SK-N-SH treated with all-trans-retinoic acid at 6 μM for 48 hours (cell line): ENCODE results near the gene CPOX.

Experiments
- ATAC-seq: fragments of 200-7000 bp; cut with Tn5 transposase; 3 replicates; pipeline ENCODE4 v1.9.1; 2020; ENCODE audit warnings: mild to moderate bottlenecking, moderate library complexity
- ARNTL ChIP-seq: fragments of 450-650 bp; formaldehyde crosslinking; IDR thresholded peaks from 2 replicates; pipeline ENCODE4 v1.5.0; 2020; ENCODE audit warnings: low read depth, mild to moderate bottlenecking, moderate library complexity, borderline replicate concordance
- BACH2 ChIP-seq: fragments of 250-450 bp; sonication (Bioruptor Pico); IDR thresholded peaks from 2 replicates; pipeline ENCODE4 v1.9.0; 2021; ENCODE audit warnings: mild to moderate bottlenecking, borderline replicate concordance
- CSDC2 ChIP-seq: fragments of 250-450 bp; sonication (Bioruptor Pico); IDR thresholded peaks from 2 replicates; pipeline ENCODE4 v1.5.0; 2020; ENCODE audit warnings: mild to moderate bottlenecking, moderate library complexity
- CSRNP3 ChIP-seq: fragments of 250-450 bp; sonication (Bioruptor Pico); IDR thresholded peaks from 2 replicates; pipeline ENCODE4 v1.5.1; 2021; ENCODE audit warnings: mild to moderate bottlenecking, moderate library complexity
- ESRRG ChIP-seq: fragments of 250-450 bp; sonication (Bioruptor Pico); IDR thresholded peaks from 2 replicates; pipeline ENCODE4 v1.6.1; 2021; ENCODE audit warnings: mild to moderate bottlenecking
- GLIS3 ChIP-seq: fragments of 250-450 bp; sonication (Bioruptor Pico); IDR thresholded peaks from 2 replicates; pipeline ENCODE4 v1.5.0; 2020; ENCODE audit warnings: mild to moderate bottlenecking, moderate library complexity
- ISL1 ChIP-seq: fragments of 250-450 bp; sonication (Bioruptor Pico); IDR thresholded peaks from 2 replicates; pipeline ENCODE4 v2.1.2; 2022; ENCODE audit warnings: mild to moderate bottlenecking, moderate library complexity
- OSR1 ChIP-seq: fragments of 250-450 bp; sonication (Bioruptor Pico); IDR thresholded peaks from 2 replicates; pipeline ENCODE4 v1.8.0; 2022; ENCODE audit warnings: moderate library complexity, mild to moderate bottlenecking, inconsistent platforms
- POU6F1 ChIP-seq: fragments of 250-450 bp; sonication (Bioruptor Pico); IDR thresholded peaks from 2 replicates; pipeline ENCODE4 v1.8.0; 2021; ENCODE audit warnings: low read depth, mild to moderate bottlenecking, moderate library complexity, borderline replicate concordance
- PPARA ChIP-seq: fragments of 250-450 bp; sonication (Bioruptor Pico); IDR thresholded peaks from 2 replicates; pipeline ENCODE4 v1.5.0; 2020; ENCODE audit warnings: mild to moderate bottlenecking, borderline replicate concordance
- RARB ChIP-seq: fragments of 250-450 bp; sonication (Bioruptor Pico); IDR thresholded peaks from 2 replicates; pipeline ENCODE4 v1.8.0; 2021; ENCODE audit warnings: mild to moderate bottlenecking, moderate library complexity
- SNAI2 ChIP-seq: fragments of 250-450 bp; sonication (Bioruptor Pico); IDR thresholded peaks from 2 replicates; pipeline ENCODE4 v1.5.0; 2020; ENCODE audit warnings: mild to moderate bottlenecking, moderate library complexity
- TCF4 ChIP-seq: fragments of 250-450 bp; sonication (Bioruptor Pico); IDR thresholded peaks from 2 replicates; pipeline ENCODE4 v1.8.0; 2021; ENCODE audit warnings: mild to moderate bottlenecking, moderate library complexity, borderline replicate concordance
- TOX ChIP-seq: fragments of 250-450 bp; sonication (Bioruptor Pico); IDR thresholded peaks from 2 replicates; pipeline ENCODE4 v1.8.0; 2021; ENCODE audit warnings: mild to moderate bottlenecking, moderate library complexity, borderline replicate concordance
- ZC3H10 ChIP-seq: fragments of 250-450 bp; sonication (Bioruptor Pico); IDR thresholded peaks from 2 replicates; pipeline ENCODE4 v1.5.1; 2021; ENCODE audit warnings: mild to moderate bottlenecking, moderate library complexity
- ZFP3 ChIP-seq: fragments of 250-450 bp; sonication (Bioruptor Pico); IDR thresholded peaks from 2 replicates; pipeline ENCODE4 v1.5.0; 2020; ENCODE audit warnings: mild to moderate bottlenecking, moderate library complexity
- ZNF565 ChIP-seq: fragments of 450-650 bp; formaldehyde crosslinking; conservative IDR thresholded peaks from 2 replicates; pipeline ENCODE4 v1.5.0; 2020; ENCODE audit warnings: low read depth, mild to moderate bottlenecking, moderate library complexity
- ZNF70 ChIP-seq: fragments of 450-650 bp; formaldehyde crosslinking; IDR thresholded peaks from 2 replicates; pipeline ENCODE4 v1.5.0; 2020; ENCODE audit warnings: mild to moderate bottlenecking, moderate library complexity
- ZNF8 ChIP-seq: fragments of 450-650 bp; formaldehyde crosslinking; IDR thresholded peaks from 2 replicates; pipeline ENCODE4 v1.5.0; 2020; ENCODE audit warnings: mild to moderate bottlenecking, moderate library complexity
- TF ChIP-seq, protein P1 (sequence below): fragments of 250-450 bp; sonication (Bioruptor Pico); IDR thresholded peaks from 2 replicates; pipeline ENCODE4 v1.8.0; 2020; ENCODE audit warnings: mild to moderate bottlenecking, moderate library complexity, borderline replicate concordance
- TF ChIP-seq, protein P2 (sequence below): fragments of 250-450 bp; sonication (Bioruptor Pico); IDR thresholded peaks from 2 replicates; pipeline ENCODE4 v1.5.0; 2020; ENCODE audit warnings: mild to moderate bottlenecking, moderate library complexity
- TF ChIP-seq, protein P3 (sequence below): fragments of 250-450 bp; sonication (Bioruptor Pico); IDR thresholded peaks from 2 replicates; pipeline ENCODE4 v1.5.1; 2020; ENCODE audit warnings: low read depth, mild to moderate bottlenecking, moderate library complexity

CPOX gene

DNA sequence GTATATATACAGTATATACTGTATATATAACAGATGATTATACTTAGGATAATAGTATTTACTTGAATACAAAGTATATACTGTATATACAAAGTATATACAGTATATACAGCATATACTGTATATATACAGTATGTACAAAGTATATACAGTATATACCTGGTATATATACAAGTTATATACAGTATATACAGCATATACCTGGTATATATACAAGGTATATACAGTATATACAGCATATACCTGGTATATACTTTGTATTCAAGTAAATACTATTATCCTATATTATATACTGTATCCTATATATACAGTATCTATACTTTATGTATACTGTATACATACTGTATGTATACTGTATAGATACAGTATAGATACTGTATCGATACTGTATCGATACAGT lies 14.6 kb upstream of the CPOX start:
- TF ChIP-seq CSRNP3: no peak
- TF ChIP-seq CSDC2 (CRISPR knock-in tag): no peak
- TF ChIP-seq ZC3H10: no peak
- no peak for TF ChIP-seq TOX
- TF ChIP-seq POU6F1: no peak
- no peak for TF ChIP-seq TCF4 (CRISPR knock-in tag)
- no peak for TF ChIP-seq ZNF70 (CRISPR knock-in tag)
- no peak for TF ChIP-seq ZNF8
- no peak for TF ChIP-seq GLIS3 (CRISPR knock-in tag)
- no peak for TF ChIP-seq OSR1
- TF ChIP-seq ISL1: no peak
- no peak for TF ChIP-seq ARNTL (CRISPR knock-in tag)
- TF ChIP-seq SNAI2 (CRISPR knock-in tag): no peak
- TF ChIP-seq ZFP3 (CRISPR knock-in tag): no peak
- TF ChIP-seq, all 23 proteins: peak for 0
- ATAC-seq: no peak

GRCh38 chr3:98603580-98603979 lies 10.2 kb upstream of the CPOX start:
- TF ChIP-seq GLIS3 (CRISPR knock-in tag): no peak
- no peak for TF ChIP-seq BACH2 (CRISPR knock-in tag)
- TF ChIP-seq ZNF565 (CRISPR knock-in tag): no peak
- TF ChIP-seq TOX: no peak
- TF ChIP-seq PPARA (CRISPR knock-in tag): no peak
- TF ChIP-seq OSR1: no peak
- TF ChIP-seq, protein P1, sequence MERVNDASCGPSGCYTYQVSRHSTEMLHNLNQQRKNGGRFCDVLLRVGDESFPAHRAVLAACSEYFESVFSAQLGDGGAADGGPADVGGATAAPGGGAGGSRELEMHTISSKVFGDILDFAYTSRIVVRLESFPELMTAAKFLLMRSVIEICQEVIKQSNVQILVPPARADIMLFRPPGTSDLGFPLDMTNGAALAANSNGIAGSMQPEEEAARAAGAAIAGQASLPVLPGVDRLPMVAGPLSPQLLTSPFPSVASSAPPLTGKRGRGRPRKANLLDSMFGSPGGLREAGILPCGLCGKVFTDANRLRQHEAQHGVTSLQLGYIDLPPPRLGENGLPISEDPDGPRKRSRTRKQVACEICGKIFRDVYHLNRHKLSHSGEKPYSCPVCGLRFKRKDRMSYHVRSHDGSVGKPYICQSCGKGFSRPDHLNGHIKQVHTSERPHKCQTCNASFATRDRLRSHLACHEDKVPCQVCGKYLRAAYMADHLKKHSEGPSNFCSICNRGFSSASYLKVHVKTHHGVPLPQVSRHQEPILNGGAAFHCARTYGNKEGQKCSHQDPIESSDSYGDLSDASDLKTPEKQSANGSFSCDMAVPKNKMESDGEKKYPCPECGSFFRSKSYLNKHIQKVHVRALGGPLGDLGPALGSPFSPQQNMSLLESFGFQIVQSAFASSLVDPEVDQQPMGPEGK (CRISPR knock-in tag): no peak
- no peak for ATAC-seq

- peak; percentile 98 for ATAC-seq
- no peak for TF ChIP-seq ZC3H10
- TF ChIP-seq ZFP3 (CRISPR knock-in tag): 0 out of 2 replicates have a peak, but pooled peaks have one; percentile 52
Observed at GRCh38 chr3:98602078-98602678, 8.8 kb upstream of the CPOX start.

DNA sequence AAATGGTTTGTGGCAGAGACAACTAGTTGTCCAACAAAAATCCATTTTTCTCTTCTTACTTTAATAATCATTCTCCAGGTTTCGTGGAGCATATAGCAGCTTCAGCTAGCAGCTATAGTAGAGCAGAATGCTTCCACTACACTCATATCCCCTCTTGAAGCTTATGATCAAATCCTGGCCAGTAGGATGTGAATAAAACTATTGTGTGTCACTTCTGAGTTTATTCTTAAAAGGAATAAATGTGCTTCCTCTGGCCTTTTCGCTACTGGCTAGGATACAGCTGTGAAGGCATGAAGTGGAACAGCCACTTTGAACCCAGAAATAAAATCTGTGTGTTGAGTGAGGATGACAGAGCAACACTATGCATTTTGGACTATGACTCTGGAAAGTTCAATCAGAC lies 7.8 kb upstream of the CPOX start:
- TF ChIP-seq ZNF8 (no peak), TCF4 (CRISPR knock-in tag) (no peak), ESRRG (CRISPR knock-in tag) (no peak), ISL1 (no peak), OSR1 (no peak), RARB (CRISPR knock-in tag) (no peak)
- TF ChIP-seq, protein P2, sequence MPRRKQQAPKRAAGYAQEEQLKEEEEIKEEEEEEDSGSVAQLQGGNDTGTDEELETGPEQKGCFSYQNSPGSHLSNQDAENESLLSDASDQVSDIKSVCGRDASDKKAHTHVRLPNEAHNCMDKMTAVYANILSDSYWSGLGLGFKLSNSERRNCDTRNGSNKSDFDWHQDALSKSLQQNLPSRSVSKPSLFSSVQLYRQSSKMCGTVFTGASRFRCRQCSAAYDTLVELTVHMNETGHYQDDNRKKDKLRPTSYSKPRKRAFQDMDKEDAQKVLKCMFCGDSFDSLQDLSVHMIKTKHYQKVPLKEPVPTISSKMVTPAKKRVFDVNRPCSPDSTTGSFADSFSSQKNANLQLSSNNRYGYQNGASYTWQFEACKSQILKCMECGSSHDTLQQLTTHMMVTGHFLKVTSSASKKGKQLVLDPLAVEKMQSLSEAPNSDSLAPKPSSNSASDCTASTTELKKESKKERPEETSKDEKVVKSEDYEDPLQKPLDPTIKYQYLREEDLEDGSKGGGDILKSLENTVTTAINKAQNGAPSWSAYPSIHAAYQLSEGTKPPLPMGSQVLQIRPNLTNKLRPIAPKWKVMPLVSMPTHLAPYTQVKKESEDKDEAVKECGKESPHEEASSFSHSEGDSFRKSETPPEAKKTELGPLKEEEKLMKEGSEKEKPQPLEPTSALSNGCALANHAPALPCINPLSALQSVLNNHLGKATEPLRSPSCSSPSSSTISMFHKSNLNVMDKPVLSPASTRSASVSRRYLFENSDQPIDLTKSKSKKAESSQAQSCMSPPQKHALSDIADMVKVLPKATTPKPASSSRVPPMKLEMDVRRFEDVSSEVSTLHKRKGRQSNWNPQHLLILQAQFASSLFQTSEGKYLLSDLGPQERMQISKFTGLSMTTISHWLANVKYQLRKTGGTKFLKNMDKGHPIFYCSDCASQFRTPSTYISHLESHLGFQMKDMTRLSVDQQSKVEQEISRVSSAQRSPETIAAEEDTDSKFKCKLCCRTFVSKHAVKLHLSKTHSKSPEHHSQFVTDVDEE (CRISPR knock-in tag): no peak
- TF ChIP-seq, protein P3, sequence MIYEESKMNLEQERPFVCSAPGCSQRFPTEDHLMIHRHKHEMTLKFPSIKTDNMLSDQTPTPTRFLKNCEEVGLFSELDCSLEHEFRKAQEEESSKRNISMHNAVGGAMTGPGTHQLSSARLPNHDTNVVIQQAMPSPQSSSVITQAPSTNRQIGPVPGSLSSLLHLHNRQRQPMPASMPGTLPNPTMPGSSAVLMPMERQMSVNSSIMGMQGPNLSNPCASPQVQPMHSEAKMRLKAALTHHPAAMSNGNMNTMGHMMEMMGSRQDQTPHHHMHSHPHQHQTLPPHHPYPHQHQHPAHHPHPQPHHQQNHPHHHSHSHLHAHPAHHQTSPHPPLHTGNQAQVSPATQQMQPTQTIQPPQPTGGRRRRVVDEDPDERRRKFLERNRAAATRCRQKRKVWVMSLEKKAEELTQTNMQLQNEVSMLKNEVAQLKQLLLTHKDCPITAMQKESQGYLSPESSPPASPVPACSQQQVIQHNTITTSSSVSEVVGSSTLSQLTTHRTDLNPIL (CRISPR knock-in tag): no peak
- ATAC-seq: no peak
